Common myeloid progenitor, CD34-positive (primary cell): ENCODE data around the gene CEBPA.

ENCODE experiments used
- CTCF ChIA-PET: fragments of 350-600 bp; sonication (Branson Sonifier 250); formaldehyde crosslinking; loops from one replicate; lab custom pipeline; 2021; ENCODE audit warnings: antibody characterized with exemption; lab: Charles Lee
- POLR2A ChIA-PET: fragments of 350-600 bp; sonication (Branson Sonifier 250); formaldehyde crosslinking; loops from one replicate; lab custom pipeline; 2021; ENCODE audit warnings: antibody characterized with exemption; lab: Charles Lee
- DNase-seq, 3 donors: peaks; one replicate each; pipeline versions ENCODE4 v3.0.0 to v3.0.0-alpha.2; 2013
- H3K27ac ChIP-seq, 2 experiments: 1 replicate in 1 of 2; 2 replicates in 1 of 2; pipeline ENCODE4 v1.7.0; 2013; ENCODE audit warnings: inconsistent platforms in 2 of 2, low read length in 2 of 2, mild to moderate bottlenecking in 2 of 2, low read depth in 1 of 2, moderate library complexity in 1 of 2; ENCODE audit not compliant: severe bottlenecking in 2 of 2, insufficient read depth in 1 of 2, poor library complexity in 1 of 2
- H3K27me3 ChIP-seq, 5 experiments: replicated peaks in 2 of 5; 1 replicate in 3 of 5; 2 replicates in 2 of 5; pipeline versions ENCODE4 v1.6.1 to v1.7.0; 2013; ENCODE audit warnings: low read length in 4 of 5, mild to moderate bottlenecking in 2 of 5, moderate library complexity in 2 of 5, inconsistent platforms in 1 of 5; ENCODE audit not compliant: insufficient read depth in 5 of 5, control insufficient read depth in 4 of 5
- H3K36me3 ChIP-seq, 4 experiments: 1 replicate in 2 of 4; 2 replicates in 2 of 4; pipeline versions ENCODE4 v1.6.1 to v1.7.0; 2013; ENCODE audit warnings: low read length in 3 of 4, control low read depth in 1 of 4, mild to moderate bottlenecking in 1 of 4; ENCODE audit not compliant: control insufficient read depth in 4 of 4, insufficient read depth in 4 of 4
- H3K4me1 ChIP-seq, 4 experiments: 1 replicate in 3 of 4; 2 replicates in 1 of 4; pipeline versions ENCODE4 v1.6.1 to v1.7.1; 2013; ENCODE audit warnings: low read length in 3 of 4, mild to moderate bottlenecking in 3 of 4, control low read depth in 1 of 4, inconsistent platforms in 1 of 4, moderate library complexity in 1 of 4; ENCODE audit not compliant: control insufficient read depth in 4 of 4, insufficient read depth in 4 of 4; ENCODE audit errors: control extremely low read depth in 1 of 4
- H3K4me3 ChIP-seq, 7 experiments: 1 replicate in 4 of 7; 2 replicates in 3 of 7; pipeline versions ENCODE4 v1.5.1 to v1.7.0; 2013; ENCODE audit warnings: mild to moderate bottlenecking in 7 of 7, low read length in 6 of 7, moderate library complexity in 6 of 7, inconsistent platforms in 2 of 7, low read depth in 2 of 7, control low read depth in 1 of 7; ENCODE audit not compliant: insufficient read depth in 4 of 7, control insufficient read depth in 1 of 7; ENCODE audit errors: extremely low read depth in 1 of 7
- H3K9me3 ChIP-seq, 5 experiments: 1 replicate in 4 of 5; 2 replicates in 1 of 5; pipeline versions ENCODE4 v1.6.1 to v1.7.1; 2013; ENCODE audit warnings: low read length in 4 of 5, mild to moderate bottlenecking in 2 of 5, inconsistent platforms in 1 of 5, low read depth in 1 of 5, moderate library complexity in 1 of 5; ENCODE audit not compliant: control insufficient read depth in 4 of 5, insufficient read depth in 2 of 5; ENCODE audit errors: control extremely low read depth in 1 of 5
- WGBS: methylation state at CpG from one replicate; pipeline ENCODE4 v1.1.5; 2013; ENCODE audit not compliant: insufficient coverage; 5-methylcytosine and 5-hydroxymethylcytosine counted together

The CEBPA gene

GRCh38 chr19:33275933-33276619, 26.3 kb downstream of the CEBPA start:
- Histone ChIP-seq H3K9me3 (no peaks in the 10 kb centered on the region), H3K27ac (no peak overlapping the region), H3K4me1 (peaks cover 2 to 53% (median 30%) of the 10 kb centered on the region in 4 experiments), H3K27me3 (no peaks in the 10 kb centered on the region), H3K36me3 (no peaks in the 10 kb centered on the region), H3K4me3 (no peak overlapping the region)
- POLR2A ChIA-PET: no interaction called here
- CTCF ChIA-PET: interaction anchor here (0.9 to 1.1 kb wide), 2 partner anchors 9 to 12 kb away, joined by 3 read pairs; no protein-coding TSS in a partner anchor
- no peak for DNase-seq
- WGBS: 98% methylated on average over 15 of the region's 19 CpGs

- Histone ChIP-seq H3K4me1 (peaks cover 2 to 48% (median 25%) of the 10 kb centered on the region in 4 experiments), H3K27ac (no peak overlapping the region), H3K27me3 (no peaks in the 10 kb centered on the region), H3K36me3 (no peaks in the 10 kb centered on the region), H3K9me3 (no peaks in the 10 kb centered on the region), H3K4me3 (no peak overlapping the region)
- no peak for DNase-seq
- ChIA-PET POLR2A (interaction anchor here (0.9 kb wide), 1 partner anchor 27 kb away, joined by 4 read pairs; the partner anchor contains the start of gene CEBPA), CTCF (interaction anchor here (0.9 to 1.3 kb wide), 2 partner anchors 9 to 11 kb away, joined by 3 to 4 read pairs; no protein-coding TSS in a partner anchor)
- 100% methylated on average over 5 of the region's 5 CpGs for WGBS
Observed at GRCh38 chr19:33275559-33275932, 26.8 kb downstream of the CEBPA start.

- Histone ChIP-seq H3K4me3 (no peak overlapping the region), H3K27me3 (no peaks in the 10 kb centered on the region), H3K36me3 (no peaks in the 10 kb centered on the region), H3K4me1 (peaks cover 2 to 41% (median 18%) of the 10 kb centered on the region in 4 experiments), H3K27ac (no peak overlapping the region), H3K9me3 (no peaks in the 10 kb centered on the region)
- 90% methylated on average over 17 of the region's 17 CpGs for WGBS
- POLR2A ChIA-PET: interaction anchor here (0.9 kb wide), 1 partner anchor 28 kb away, joined by 4 read pairs; the partner anchor contains the start of gene CEBPA
- CTCF ChIA-PET: interaction anchor here (0.9 to 1.3 kb wide), 3 partner anchors 10 to 22 kb away, joined by 3 to 4 read pairs (median 3); no protein-coding TSS in a partner anchor
- no peak for DNase-seq
Observed at GRCh38 chr19:33274663-33275558, 27.4 kb downstream of the CEBPA start.

- POLR2A ChIA-PET: no interaction called here
- CTCF ChIA-PET: interaction anchor here (0.9 to 1.3 kb wide), 2 partner anchors 10 to 23 kb away, joined by 3 to 4 read pairs; no protein-coding TSS in a partner anchor
- Histone ChIP-seq H3K27ac (no peak overlapping the region), H3K36me3 (no peaks in the 10 kb centered on the region), H3K27me3 (no peaks in the 10 kb centered on the region), H3K4me3 (no peak overlapping the region), H3K4me1 (peaks cover 2 to 39% (median 13%) of the 10 kb centered on the region in 4 experiments), H3K9me3 (no peaks in the 10 kb centered on the region)
- WGBS: 76% methylated on average over 11 of the region's 16 CpGs
- peak; percentile 45 to 83 (median 76) for DNase-seq
Observed at GRCh38 chr19:33273881-33274662, 28.3 kb downstream of the CEBPA start.

GRCh38 chr19:33273065-33273736, 29.1 kb downstream of the CEBPA start:
- H3K27me3 ChIP-seq: no peaks in the 10 kb centered on the region
- H3K36me3 ChIP-seq: no peaks in the 10 kb centered on the region
- H3K4me1 ChIP-seq: peaks cover 2 to 39% (median 19%) of the 10 kb centered on the region in 4 experiments
- WGBS: 98% methylated on average over 22 of the region's 26 CpGs
- H3K27ac ChIP-seq: no peak overlapping the region
- ChIA-PET POLR2A (no interaction called here), CTCF (interaction anchor here (1.6 kb wide), 1 partner anchor 14 kb away, joined by 3 read pairs; no protein-coding TSS in a partner anchor)
- DNase-seq: no peak
- H3K4me3 ChIP-seq: no peak overlapping the region
- H3K9me3 ChIP-seq: no peaks in the 10 kb centered on the region
